ENCODE results near the gene EMILIN2. TPM values are rescaled to one million over a fixed set of nuclear protein-coding genes. Genes with fewer than 3 reads are reported as not detected.

Gene EMILIN2
- total RNA-seq, 2 donors from 2014 or later, result 33.6 to 38.6 TPM

- H3K27me3 ChIP-seq (replicated peaks; ENCODE audit: insufficient read depth), result no peaks in the 10 kb centered on the region
- TF ChIP-seq CTCF (IDR thresholded peaks at IDR 0.05) (no peak), POLR2AphosphoS5 (IDR thresholded peaks at IDR 0.05) (no peak), POLR2A (IDR thresholded peaks at IDR 0.05) (no peak)
- no peaks in the 10 kb centered on the region for H3K36me3 ChIP-seq
- H3K4me3 ChIP-seq, result no peak overlapping the region
- no peaks in the 10 kb centered on the region for H3K4me1 ChIP-seq (replicated peaks)
- no peaks in the 10 kb centered on the region for H3K9me3 ChIP-seq
- DNase-seq (ENCODE audit: low spot score), result no peak
- intact Hi-C loops (cut with DNase I), result no loop called here
- WGBS, result 90% methylated on average over 13 of the region's 13 CpGs
- H3K27ac ChIP-seq, result no peak overlapping the region
Observed at GRCh38 chr18:2910751-2911425, 64.1 kb downstream of the EMILIN2 start.

- H3K27me3 ChIP-seq (replicated peaks; ENCODE audit: insufficient read depth), result no peaks in the 10 kb centered on the region
- DNase-seq (ENCODE audit: low spot score), result no peak
- no peaks in the 10 kb centered on the region for H3K9me3 ChIP-seq
- no peak for TF ChIP-seq CTCF (IDR thresholded peaks at IDR 0.05)
- no peak for TF ChIP-seq POLR2A (IDR thresholded peaks at IDR 0.05)
- no peak for TF ChIP-seq POLR2AphosphoS5 (IDR thresholded peaks at IDR 0.05)
- 95% methylated on average over 4 of the region's 4 CpGs for WGBS
- no peak overlapping the region for H3K4me3 ChIP-seq
- H3K4me1 ChIP-seq (replicated peaks), result no peaks in the 10 kb centered on the region
- intact Hi-C loops (cut with DNase I), result no loop called here
- H3K36me3 ChIP-seq, result no peaks in the 10 kb centered on the region
- no peak overlapping the region for H3K27ac ChIP-seq
Observed at GRCh38 chr18:2911533-2911932, 64.7 kb downstream of the EMILIN2 start.

- no peaks in the 10 kb centered on the region for H3K27me3 ChIP-seq (replicated peaks; ENCODE audit: insufficient read depth)
- H3K27ac ChIP-seq, result no peak overlapping the region
- intact Hi-C loops (cut with DNase I), result no loop called here
- 86% methylated on average over 29 of the region's 29 CpGs for WGBS
- peaks cover 2% of the 10 kb centered on the region for H3K4me1 ChIP-seq (replicated peaks)
- no peaks in the 10 kb centered on the region for H3K36me3 ChIP-seq
- H3K4me3 ChIP-seq, result no peak overlapping the region
- no peaks in the 10 kb centered on the region for H3K9me3 ChIP-seq
- no peak for TF ChIP-seq POLR2A (IDR thresholded peaks at IDR 0.05)
- no peak for TF ChIP-seq CTCF (IDR thresholded peaks at IDR 0.05)
- TF ChIP-seq POLR2AphosphoS5 (IDR thresholded peaks at IDR 0.05), result no peak
- DNase-seq (ENCODE audit: low spot score), result no peak
Observed at GRCh38 chr18:2912357-2913299, 65.8 kb downstream of the EMILIN2 start.

- Histone ChIP-seq H3K4me1 (replicated peaks) (peaks cover 6% of the 10 kb centered on the region), H3K36me3 (no peaks in the 10 kb centered on the region), H3K27me3 (replicated peaks; ENCODE audit: insufficient read depth) (no peaks in the 10 kb centered on the region), H3K9me3 (no peaks in the 10 kb centered on the region), H3K4me3 (no peak overlapping the region), H3K27ac (no peak overlapping the region)
- intact Hi-C loops (cut with DNase I), result no loop called here
- DNase-seq (ENCODE audit: low spot score), result no peak
- 78% methylated on average over 17 of the region's 17 CpGs for WGBS
- TF ChIP-seq POLR2A (IDR thresholded peaks at IDR 0.05) (no peak), CTCF (IDR thresholded peaks at IDR 0.05) (no peak), POLR2AphosphoS5 (IDR thresholded peaks at IDR 0.05) (no peak)
Observed at GRCh38 chr18:2913398-2914005, 66.7 kb downstream of the EMILIN2 start.

All from prostate gland (tissue), 2 donors.